ENCODE measurements around the gene PDXK.

The PDXK gene

DNA sequence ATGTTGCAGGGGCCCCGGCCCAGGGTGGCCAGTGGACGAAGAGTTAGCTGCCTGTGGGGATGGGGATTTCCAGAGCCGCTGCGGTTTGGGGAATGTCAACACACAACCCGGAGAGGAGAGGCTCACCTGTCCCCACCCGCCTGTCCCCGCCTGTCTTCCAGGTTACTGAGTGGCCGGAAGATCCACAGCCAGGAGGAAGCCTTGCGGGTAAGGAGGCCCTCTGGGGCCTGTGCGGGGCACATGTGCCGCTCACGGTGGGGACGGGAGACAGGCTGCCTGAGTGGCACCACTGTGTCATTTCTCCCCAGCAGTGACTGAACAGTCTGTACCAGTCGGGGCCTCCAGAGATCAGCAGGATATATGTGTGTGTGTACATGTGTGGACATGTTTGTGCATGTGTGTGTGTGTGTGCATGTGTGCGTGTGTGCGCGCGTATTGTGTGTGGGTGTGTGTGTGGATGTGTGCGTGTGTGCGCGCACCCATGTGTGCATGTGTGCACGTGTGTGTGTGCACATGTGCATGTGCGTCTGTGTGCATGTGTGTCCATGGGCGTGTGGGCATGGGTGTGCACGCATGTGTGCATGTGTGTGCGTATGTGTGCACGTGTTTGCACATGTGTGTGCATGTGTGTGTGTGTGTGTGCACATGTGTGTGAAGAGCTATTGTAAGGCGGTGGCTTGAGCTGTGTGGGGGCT is 31.6 kb downstream of the PDXK start:
- Mint-ChIP-seq H3K27ac (no peak overlapping the region), H3K9me3 (no peaks in the 10 kb centered on the region), H3K27me3 (ENCODE audit: low read depth) (no peaks in the 10 kb centered on the region), H3K36me3 (ENCODE audit: low read depth) (peaks cover 38% of the 10 kb centered on the region), H3K4me3 (no peak overlapping the region), H3K4me1 (ENCODE audit: low read depth) (no peaks in the 10 kb centered on the region)
- no peak for DNase-seq (ENCODE audit: low spot score)

DNA sequence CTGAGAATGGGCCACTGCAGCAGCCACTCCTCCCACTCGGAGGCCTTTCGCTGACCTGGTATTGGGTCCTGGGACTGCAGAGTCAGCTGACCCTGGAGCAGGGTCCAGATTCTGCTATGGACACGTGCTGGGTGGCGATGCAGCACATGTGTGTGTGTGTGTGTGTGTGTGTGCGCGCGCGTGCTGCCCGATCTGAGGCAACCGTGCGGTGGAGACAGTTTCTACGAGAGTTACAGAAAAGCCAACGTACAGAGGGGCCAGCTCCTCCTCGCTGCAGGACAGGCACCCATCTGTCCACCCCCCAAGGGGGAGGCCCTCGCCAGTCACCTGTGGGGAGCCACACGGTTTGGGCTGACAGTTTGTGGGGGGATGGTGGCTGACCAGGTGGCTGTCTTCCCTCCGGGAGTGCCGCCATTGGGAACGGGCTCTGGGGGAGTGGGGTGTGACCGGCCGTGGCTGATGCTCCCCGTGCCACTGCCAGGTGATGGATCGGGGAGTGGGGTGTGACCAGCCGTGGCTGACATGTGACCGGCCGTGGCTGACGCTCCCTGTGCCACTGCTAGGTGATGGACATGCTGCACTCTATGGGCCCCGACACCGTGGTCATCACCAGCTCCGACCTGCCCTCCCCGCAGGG is 33.1 kb downstream of the PDXK start:
- Mint-ChIP-seq H3K4me1 (ENCODE audit: low read depth) (no peaks in the 10 kb centered on the region), H3K36me3 (ENCODE audit: low read depth) (peaks cover 37% of the 10 kb centered on the region), H3K27ac (no peak overlapping the region), H3K9me3 (no peaks in the 10 kb centered on the region), H3K27me3 (ENCODE audit: low read depth) (no peaks in the 10 kb centered on the region), H3K4me3 (no peak overlapping the region)
- no peak for DNase-seq (ENCODE audit: low spot score)

DNA sequence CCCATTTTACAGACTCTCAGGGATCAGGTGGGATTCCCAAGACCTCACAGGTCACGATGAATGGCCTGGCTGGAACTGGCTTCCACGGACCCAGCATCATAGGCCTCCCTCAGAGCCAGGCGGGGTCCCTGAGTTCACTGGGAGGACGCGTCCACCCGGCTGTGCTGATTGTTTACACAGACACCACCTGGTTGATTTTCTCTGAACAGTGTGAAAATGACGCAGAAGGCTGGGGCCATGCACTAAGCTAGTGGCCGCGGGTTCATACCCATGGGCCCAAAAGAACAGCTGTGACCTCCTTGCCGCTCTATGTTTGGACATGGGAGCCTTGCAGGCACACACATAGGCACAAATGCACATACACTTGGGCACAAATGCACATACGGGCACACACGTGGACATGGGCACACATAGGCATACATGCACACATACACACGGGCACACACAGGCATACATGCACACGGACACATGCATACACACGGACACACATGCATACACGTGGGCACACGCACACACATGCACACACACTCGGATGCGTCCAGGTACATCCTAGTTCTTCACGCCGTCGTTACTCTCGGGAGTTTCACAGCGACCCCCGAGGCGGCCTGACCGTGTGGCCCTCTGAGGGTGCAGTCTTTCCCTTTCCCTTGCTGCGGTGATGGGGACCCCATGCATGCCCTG is 34.0 kb downstream of the PDXK start:
- no peak for DNase-seq (ENCODE audit: low spot score)
- Mint-ChIP-seq H3K27ac (no peak overlapping the region), H3K9me3 (no peaks in the 10 kb centered on the region), H3K36me3 (ENCODE audit: low read depth) (peaks cover 31% of the 10 kb centered on the region), H3K4me3 (no peak overlapping the region), H3K4me1 (ENCODE audit: low read depth) (no peaks in the 10 kb centered on the region), H3K27me3 (ENCODE audit: low read depth) (no peaks in the 10 kb centered on the region)

GRCh38 chr21:43753439-43753799 is 34.5 kb downstream of the PDXK start:
- H3K9me3 Mint-ChIP-seq = no peaks in the 10 kb centered on the region
- no peak for DNase-seq (ENCODE audit: low spot score)
- H3K4me1 Mint-ChIP-seq (ENCODE audit: low read depth) = no peaks in the 10 kb centered on the region
- no peak overlapping the region for H3K27ac Mint-ChIP-seq
- H3K36me3 Mint-ChIP-seq (ENCODE audit: low read depth) = peaks cover 33% of the 10 kb centered on the region
- H3K4me3 Mint-ChIP-seq = no peak overlapping the region
- no peaks in the 10 kb centered on the region for H3K27me3 Mint-ChIP-seq (ENCODE audit: low read depth)

DNA sequence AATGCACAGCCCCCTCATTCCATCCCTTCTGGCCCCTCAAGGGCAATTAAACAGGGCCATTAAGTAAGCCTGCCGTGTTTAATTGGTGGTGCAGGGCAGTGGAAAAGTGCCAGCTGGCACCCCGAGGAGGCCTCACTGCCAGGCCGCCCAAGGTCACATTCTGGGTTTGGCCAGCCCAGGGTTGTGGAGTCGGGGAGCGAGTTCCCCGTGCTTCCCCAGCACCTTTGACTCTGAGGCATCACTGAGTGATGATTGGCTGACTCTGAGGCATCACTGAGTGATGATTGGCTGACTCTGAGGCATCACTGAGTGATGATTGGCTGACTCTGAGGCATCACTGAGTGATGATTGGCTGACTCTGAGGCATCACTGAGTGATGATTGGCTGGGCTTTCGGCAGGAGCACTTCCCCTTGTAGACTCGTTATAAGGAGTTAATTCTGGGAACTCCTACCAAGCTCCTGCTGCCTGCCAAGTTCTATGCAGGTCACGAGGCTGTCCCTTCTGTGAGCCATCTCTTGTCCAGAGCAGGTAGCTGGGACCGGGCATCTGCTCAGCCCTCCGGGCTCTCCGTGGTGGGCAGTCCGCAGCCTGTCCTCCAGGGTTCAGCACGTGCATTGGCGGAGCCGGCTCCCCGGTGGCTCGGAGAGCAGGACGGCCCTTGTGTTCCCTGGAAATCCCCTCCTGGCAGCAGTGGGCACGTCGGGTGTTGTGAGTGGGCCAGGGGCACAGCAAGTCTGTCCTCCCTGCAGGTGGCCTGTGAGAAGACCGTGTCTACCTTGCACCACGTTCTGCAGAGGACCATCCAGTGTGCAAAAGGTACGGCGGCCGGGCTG is 36.2 kb downstream of the PDXK start:
- Mint-ChIP-seq H3K4me1 (ENCODE audit: low read depth) (no peaks in the 10 kb centered on the region), H3K4me3 (no peak overlapping the region), H3K27ac (no peak overlapping the region)

GRCh38 chr21:43755820-43756594 is 37.1 kb downstream of the PDXK start:
- H3K27ac Mint-ChIP-seq = no peak overlapping the region
- H3K4me3 Mint-ChIP-seq = no peak overlapping the region
- no peak for DNase-seq (ENCODE audit: low spot score)
- H3K27me3 Mint-ChIP-seq (ENCODE audit: low read depth) = no peaks in the 10 kb centered on the region
- H3K4me1 Mint-ChIP-seq (ENCODE audit: low read depth) = no peaks in the 10 kb centered on the region
- H3K36me3 Mint-ChIP-seq (ENCODE audit: low read depth) = peaks cover 30% of the 10 kb centered on the region
- H3K9me3 Mint-ChIP-seq = no peaks in the 10 kb centered on the region

More for the DNA sequence above, 36.2 kb downstream of the PDXK start:
- H3K27me3 Mint-ChIP-seq (ENCODE audit: low read depth) = no peaks in the 10 kb centered on the region
- no peaks in the 10 kb centered on the region for H3K9me3 Mint-ChIP-seq
- H3K36me3 Mint-ChIP-seq (ENCODE audit: low read depth) = peaks cover 36% of the 10 kb centered on the region
- no peak for DNase-seq (ENCODE audit: low spot score)

GRCh38 chr21:43757601-43758000 is 38.7 kb downstream of the PDXK start:
- Mint-ChIP-seq H3K4me3 (no peak overlapping the region), H3K36me3 (ENCODE audit: low read depth) (peaks cover 29% of the 10 kb centered on the region), H3K27ac (no peak overlapping the region), H3K4me1 (ENCODE audit: low read depth) (no peaks in the 10 kb centered on the region), H3K27me3 (ENCODE audit: low read depth) (no peaks in the 10 kb centered on the region), H3K9me3 (no peaks in the 10 kb centered on the region)
- DNase-seq (ENCODE audit: low spot score) = no peak

GRCh38 chr21:43758111-43758641 is 39.2 kb downstream of the PDXK start:
- no peaks in the 10 kb centered on the region for H3K4me1 Mint-ChIP-seq (ENCODE audit: low read depth)
- H3K4me3 Mint-ChIP-seq = no peak overlapping the region
- no peaks in the 10 kb centered on the region for H3K9me3 Mint-ChIP-seq
- H3K27ac Mint-ChIP-seq = no peak overlapping the region
- H3K27me3 Mint-ChIP-seq (ENCODE audit: low read depth) = no peaks in the 10 kb centered on the region
- no peak for DNase-seq (ENCODE audit: low spot score)
- H3K36me3 Mint-ChIP-seq (ENCODE audit: low read depth) = peaks cover 28% of the 10 kb centered on the region

GRCh38 chr21:43758811-43759210 is 39.9 kb downstream of the PDXK start:
- no peak overlapping the region for H3K4me3 Mint-ChIP-seq
- no peaks in the 10 kb centered on the region for H3K27me3 Mint-ChIP-seq (ENCODE audit: low read depth)
- DNase-seq (ENCODE audit: low spot score) = no peak
- no peak overlapping the region for H3K27ac Mint-ChIP-seq
- H3K9me3 Mint-ChIP-seq = no peaks in the 10 kb centered on the region
- H3K36me3 Mint-ChIP-seq (ENCODE audit: low read depth) = peaks cover 29% of the 10 kb centered on the region
- no peaks in the 10 kb centered on the region for H3K4me1 Mint-ChIP-seq (ENCODE audit: low read depth)

DNA sequence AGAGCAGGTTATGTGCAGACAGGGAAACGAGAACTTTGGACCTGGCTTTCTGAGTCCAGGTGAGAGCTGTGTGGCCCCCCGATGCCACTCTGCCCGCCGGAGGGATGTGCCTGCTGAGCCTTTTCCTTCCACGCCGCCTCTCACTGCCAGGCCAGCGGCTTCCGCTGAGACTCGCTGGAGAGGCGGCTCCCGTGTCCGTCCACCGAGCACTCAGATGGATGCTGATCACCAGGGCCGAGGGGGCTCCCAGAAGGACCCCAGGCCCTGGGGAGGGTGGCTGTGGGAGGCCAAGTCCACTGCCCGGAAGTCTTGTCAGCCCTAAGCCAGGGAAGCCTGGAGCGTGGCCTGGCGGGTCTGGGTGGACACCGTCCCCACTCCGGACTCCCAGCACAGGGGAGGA is 40.7 kb downstream of the PDXK start:
- Mint-ChIP-seq H3K4me3 (no peak overlapping the region), H3K4me1 (ENCODE audit: low read depth) (no peaks in the 10 kb centered on the region), H3K36me3 (ENCODE audit: low read depth) (peaks cover 22% of the 10 kb centered on the region), H3K9me3 (no peaks in the 10 kb centered on the region), H3K27me3 (ENCODE audit: low read depth) (no peaks in the 10 kb centered on the region), H3K27ac (no peak overlapping the region)
- DNase-seq (ENCODE audit: low spot score) = no peak

GRCh38 chr21:43760391-43760958 is 41.5 kb downstream of the PDXK start:
- Mint-ChIP-seq H3K9me3 (no peaks in the 10 kb centered on the region), H3K27me3 (ENCODE audit: low read depth) (no peaks in the 10 kb centered on the region), H3K4me1 (ENCODE audit: low read depth) (no peaks in the 10 kb centered on the region), H3K36me3 (ENCODE audit: low read depth) (peaks cover 17% of the 10 kb centered on the region), H3K27ac (no peak overlapping the region), H3K4me3 (no peak overlapping the region)
- DNase-seq (ENCODE audit: low spot score) = no peak

GRCh38 chr21:43761886-43762285 is 43.0 kb downstream of the PDXK start:
- Mint-ChIP-seq H3K9me3 (no peaks in the 10 kb centered on the region), H3K4me3 (no peak overlapping the region), H3K36me3 (ENCODE audit: low read depth) (peaks cover 12% of the 10 kb centered on the region), H3K4me1 (ENCODE audit: low read depth) (no peaks in the 10 kb centered on the region), H3K27ac (no peak overlapping the region), H3K27me3 (ENCODE audit: low read depth) (no peaks in the 10 kb centered on the region)
- DNase-seq (ENCODE audit: low spot score) = no peak

Data from T-helper 2 cell treated with Interferon-gamma antibody and Interleukin-4, amounts not matched to agents 5 μg/mL and 100 μg/mL, for 36 hours (primary cell).